GM18909 (cell line): ENCODE data around the gene ZBED3.

Source experiments
- ATAC-seq: cut with Tn5 transposase; IDR thresholded peaks from one replicate; pipeline ENCODE4 v1.9.1; 2021; ENCODE audit warnings: mild to moderate bottlenecking; ENCODE audit not compliant: unreplicated experiment, poor library complexity

Gene ZBED3

DNA sequence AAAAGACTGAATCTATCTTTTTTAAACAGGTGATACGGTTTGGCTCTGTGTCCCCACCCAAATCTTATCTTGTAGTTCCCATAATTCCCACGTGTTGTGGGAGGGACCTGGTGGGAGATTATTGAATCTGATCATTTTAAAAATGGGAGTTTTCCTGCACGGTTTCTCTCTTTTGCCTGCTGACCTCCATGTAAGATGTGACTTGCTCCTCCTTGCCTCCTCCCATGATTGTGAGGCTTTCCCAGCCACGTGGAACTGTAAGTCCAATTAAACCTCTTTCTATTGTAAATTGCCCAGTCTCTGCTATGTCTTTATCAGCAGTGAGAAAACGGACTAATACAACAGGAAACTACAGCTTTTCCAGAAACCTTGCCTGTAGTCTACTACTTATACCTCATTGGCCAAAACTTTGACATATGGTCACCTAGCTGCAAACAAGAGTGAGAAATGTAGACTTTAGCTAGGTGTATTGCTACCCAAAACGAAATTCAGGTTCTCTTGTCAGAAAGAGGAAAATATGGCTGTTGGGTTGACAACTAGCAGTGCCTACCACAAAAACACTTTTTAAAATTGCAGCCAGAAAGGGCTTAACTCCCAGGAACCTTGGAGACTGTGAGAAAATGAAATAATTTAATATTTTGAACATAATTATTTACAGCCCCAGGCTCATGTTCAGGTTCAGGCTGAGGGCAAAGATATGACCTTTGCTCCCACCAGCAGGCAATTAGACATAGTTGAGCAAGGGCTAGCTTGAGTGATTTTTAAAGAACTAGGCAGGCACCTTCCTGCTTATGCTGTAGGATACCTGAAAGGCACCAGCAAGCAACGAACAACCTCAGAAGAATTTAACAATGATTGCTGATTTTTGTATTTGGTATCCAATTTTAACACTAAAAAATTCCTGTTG lies 64.3 kb downstream of the ZBED3 start:
- no peak for ATAC-seq
